GM04503 (cell line): ENCODE measurements around the gene TOMT.
A peak's percentile ranks its signal among the peaks of the same experiment; 100 is the strongest.

Source experiments
- DNase-seq: peaks from one replicate; pipeline ENCODE4 v3.0.0-alpha.2; 2012; ENCODE audit warnings: low read depth

TOMT gene, protein sequence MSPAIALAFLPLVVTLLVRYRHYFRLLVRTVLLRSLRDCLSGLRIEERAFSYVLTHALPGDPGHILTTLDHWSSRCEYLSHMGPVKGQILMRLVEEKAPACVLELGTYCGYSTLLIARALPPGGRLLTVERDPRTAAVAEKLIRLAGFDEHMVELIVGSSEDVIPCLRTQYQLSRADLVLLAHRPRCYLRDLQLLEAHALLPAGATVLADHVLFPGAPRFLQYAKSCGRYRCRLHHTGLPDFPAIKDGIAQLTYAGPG

GRCh38 chr11:72105888-72106287 is at the start of gene TOMT:
Gene TOMT (plus strand): TSS chr11:72105924. CDS start chr11:72105952, 28 bp downstream.
- no peak for DNase-seq

DNA sequence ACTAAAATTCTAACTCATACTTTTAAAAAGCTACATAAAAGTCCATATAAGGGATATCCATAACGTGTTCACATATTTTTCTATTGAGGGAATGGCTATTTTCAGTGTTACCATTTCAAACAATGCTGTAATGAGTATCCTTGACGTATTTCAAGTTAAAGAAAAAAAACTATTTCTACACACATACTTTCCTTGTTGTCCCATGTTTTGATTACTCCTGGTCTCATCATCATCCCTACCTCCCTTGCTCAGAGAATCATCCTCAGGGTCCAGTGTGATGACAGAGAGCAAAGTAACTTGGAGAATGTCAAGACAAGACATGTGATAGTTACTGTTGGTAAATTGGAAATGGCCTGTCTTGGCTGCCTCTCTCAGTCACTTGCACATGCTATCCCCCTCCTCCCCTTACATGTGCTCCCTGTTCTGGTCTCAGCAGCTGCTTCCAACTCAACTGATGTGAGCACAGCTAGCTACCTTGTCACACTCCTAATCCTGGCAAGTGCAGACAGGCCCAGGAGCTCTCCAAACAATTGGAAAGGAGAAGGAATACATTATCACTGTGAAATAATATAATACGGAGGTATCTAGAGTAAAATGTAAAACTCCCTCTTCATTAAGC is 47.2 kb upstream of the TOMT start:
- DNase-seq: no peak

GRCh38 chr11:72061739-72062396 is 43.9 kb upstream of the TOMT start:
- DNase-seq: no peak

GRCh38 chr11:72066855-72067254 is 38.9 kb upstream of the TOMT start:
- DNase-seq: no peak

- DNase-seq: no peak
Observed at GRCh38 chr11:72067266-72067665, 38.5 kb upstream of the TOMT start.

DNA sequence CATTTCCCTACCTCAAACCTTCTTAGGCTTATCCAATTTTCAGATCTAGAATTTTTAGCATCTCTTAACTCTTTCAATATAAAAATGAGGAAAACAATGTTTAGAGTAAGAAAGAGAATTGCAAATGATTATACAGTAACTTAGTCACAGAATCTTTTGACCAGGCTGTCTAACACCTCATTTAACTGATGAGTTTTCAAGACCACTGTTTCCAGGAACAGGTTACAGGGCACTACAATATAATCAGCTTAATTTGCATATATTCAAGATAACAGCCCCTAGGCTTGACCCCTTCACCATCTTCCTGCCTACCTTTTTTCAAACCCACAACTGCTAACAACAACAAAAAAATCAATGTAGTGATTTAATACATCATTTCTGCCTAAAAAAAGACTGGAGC is 38.0 kb upstream of the TOMT start:
- no peak for DNase-seq

DNA sequence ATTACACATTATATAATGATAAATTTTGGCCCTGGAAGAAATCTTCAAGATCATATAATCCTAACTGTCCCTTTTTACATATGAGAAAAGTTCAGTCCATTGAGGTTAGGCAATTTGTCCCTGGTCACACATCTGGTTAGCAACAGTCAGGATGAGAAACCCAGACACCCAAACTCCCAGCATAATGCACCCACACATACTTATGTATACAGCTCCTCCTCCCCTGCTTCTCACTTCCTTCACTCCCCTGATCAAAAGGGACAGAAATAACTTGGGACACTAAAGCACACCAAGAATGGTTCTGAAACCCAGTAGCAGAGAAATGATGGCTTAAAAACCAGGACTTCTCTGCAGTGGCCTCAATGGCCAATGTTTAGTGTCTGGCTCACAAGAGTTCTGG is 36.5 kb upstream of the TOMT start:
- no peak for DNase-seq

GRCh38 chr11:72069787-72070251 is 35.9 kb upstream of the TOMT start:
- peak; percentile 65 for DNase-seq

DNA sequence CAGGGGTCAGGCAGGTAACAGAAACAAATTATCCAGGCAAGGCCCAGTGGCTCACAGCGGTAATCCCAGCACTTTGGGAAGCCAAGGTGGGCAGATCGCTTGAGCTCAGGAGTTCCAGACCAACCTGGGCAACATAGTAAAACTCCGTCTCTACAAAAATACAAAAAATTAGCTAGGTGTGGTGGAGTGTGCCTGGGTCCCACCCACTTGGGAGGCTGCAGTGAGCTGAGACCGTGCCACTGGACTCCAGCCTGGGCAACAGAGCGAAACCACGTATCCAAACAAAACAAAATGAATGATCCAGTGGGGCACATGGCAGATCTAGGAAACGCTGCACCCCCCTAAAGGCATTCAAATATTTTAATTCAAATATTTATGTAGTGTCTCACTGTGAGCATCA is 35.2 kb upstream of the TOMT start:
- no peak for DNase-seq

GRCh38 chr11:72072348-72072747 is 33.4 kb upstream of the TOMT start:
- peak; percentile 64 for DNase-seq

GRCh38 chr11:72075109-72075508 is 30.6 kb upstream of the TOMT start:
- no peak for DNase-seq

DNA sequence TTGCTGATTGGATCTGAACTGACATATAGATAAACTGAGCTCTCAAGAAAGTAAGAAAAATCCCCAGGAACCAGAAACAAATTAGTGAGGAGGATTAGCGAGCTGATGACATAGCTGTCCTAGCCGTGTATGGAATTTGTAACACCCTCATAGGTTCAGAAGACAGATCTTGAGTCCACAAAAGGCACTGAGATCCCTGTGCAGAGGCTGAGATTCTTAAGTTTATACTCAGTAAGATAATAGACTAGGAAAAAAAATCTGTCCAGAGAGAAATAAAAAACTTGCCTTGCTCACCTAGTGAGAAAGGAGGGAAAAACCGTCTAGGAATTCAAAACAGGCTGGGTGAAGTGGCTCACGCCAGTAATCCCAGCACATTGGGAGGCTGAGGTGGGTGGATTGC is 30.0 kb upstream of the TOMT start:
- no peak for DNase-seq

GRCh38 chr11:72078477-72078876 is 27.2 kb upstream of the TOMT start:
- DNase-seq: no peak

DNA sequence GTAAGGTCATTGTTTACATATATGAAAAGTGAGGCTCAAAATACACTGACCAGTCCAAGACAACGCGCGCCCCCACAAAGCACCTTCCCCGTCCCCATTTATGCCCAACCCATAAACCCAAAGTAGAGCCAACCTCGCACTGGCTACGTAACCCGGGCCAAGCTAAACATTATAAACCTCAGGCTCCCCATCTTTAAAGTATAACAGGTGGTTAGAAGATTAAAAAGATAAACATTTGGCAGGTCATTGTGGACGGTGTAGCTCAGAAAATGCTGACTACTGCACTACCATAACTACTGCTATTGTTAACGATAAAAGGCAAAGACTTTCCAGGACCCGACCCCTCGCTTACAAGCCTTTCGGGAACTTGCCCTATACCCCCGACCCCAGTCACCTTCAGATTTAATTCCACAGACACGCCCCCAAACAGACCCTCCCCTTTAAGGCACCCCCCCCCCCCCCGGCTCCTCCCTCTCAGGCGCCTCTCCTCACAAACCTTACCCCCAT is 25.9 kb upstream of the TOMT start:
- no peak for DNase-seq

DNA sequence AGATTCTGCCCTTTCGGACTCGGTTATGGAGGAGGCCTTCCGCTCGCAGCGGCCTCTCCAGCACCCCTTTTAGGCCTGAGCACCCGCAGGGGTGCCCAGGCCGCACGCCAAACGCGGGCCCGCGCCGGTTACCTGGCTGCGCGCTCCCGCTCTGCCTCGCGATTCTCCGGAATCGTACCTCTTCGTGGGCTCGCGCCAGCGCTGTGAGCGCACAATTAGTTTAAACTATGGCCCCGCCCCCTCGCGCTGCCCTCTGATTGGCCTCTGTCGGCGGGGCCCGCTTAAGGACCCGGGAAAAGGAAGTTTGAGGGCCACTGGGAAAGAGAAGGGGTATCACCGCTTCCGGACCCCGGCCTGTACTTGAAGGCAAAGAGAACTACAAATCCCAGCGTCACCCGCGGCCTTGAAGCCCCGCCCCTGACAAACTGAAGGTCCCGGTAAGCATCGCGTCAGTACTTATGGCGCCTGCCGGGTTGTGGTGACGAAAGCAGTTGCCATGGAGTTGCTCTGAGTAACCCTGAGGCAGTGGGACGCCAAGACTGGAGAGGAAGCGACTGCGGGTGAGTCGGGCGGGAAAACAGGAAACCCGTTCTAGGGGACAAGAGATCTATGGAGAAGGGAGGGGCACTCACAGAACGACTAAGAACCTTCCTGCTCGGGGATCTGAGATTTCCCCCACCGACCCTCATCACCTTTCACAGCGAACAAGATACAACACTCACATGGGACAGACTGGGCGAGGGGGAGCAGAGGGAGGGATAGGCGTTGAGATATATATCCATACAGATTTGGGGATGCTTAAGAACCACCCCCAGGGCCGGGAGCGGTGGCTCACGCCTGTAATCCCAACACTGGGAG is 25.2 kb upstream of the TOMT start, which contains the start of the genes LRRC51 and NUMA1:
LRRC51 (plus strand) TSS at position 525 of the 858 bp plus-strand sequence. CDS start 8,234 bp downstream, outside the sequence.
NUMA1 (minus strand) TSS at position 217 of the 858 bp plus-strand sequence. CDS start 44,599 bp downstream, outside the sequence.
- DNase-seq: peak; percentile 98

- no peak for DNase-seq
Observed at GRCh38 chr11:72081184-72081644, 24.5 kb upstream of the TOMT start.

DNA sequence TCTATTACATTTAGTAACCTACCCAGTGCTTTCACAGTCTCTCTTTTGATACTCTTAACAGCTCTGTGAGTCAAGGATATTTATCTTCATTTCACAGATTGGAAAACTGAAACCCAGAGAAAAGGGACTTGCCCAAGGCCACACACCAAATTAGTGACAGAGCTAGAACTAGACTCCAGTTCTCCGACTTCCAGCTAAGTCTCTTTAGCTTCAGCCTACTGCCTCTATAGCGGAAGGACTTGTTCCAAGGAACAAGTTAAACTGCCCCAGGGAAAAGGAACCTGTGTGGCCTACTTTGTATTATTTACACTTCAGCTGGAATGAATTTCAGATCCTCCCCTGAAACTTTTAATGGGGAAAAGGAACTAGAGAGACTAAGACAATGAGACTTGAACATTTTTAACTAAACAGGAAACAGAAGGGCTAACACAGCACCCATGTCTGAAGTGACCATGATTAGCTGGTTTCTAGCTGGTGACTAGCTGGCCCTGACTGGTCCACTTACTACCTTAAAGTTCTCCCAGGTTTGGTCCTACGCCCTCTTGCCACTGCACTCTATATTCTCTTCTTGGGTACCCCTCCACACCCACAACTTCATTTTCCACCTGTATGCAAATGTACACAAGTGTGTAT is 23.8 kb upstream of the TOMT start:
- no peak for DNase-seq

GRCh38 chr11:72083414-72083813 is 22.3 kb upstream of the TOMT start:
- DNase-seq: no peak

GRCh38 chr11:72084076-72084475 is 21.6 kb upstream of the TOMT start:
- no peak for DNase-seq

DNA sequence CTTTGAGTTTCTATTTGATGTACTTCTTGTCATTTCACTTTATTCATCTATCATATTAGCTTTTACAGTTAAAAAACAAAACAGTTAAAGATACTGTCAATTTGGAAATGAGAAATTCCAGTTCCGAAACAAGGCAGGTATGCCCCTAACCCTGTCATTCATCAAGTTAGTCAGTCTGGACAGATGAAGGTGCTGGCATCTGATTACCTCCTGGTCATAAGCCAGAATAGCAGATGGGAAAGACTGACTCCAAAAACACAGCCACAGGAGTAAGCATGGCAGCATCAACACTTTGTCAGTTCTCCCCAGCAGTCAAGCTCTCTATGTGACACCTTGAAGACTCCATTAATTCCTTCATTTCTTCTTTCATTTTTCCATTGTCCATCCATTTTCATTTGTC is 20.8 kb upstream of the TOMT start:
- DNase-seq: no peak

GRCh38 chr11:72085621-72086351 is 19.9 kb upstream of the TOMT start:
- DNase-seq: no peak
